GM12865 (cell line): ENCODE measurements around the gene BST1.

ENCODE experiments used
- DNase-seq: peaks from one replicate; pipeline ENCODE4 v3.0.0; 2010; ENCODE audit warnings: low read depth
- H3K4me3 ChIP-seq: 2 replicates; pipeline ENCODE4 v1.5.1; 2011; ENCODE audit warnings: mild to moderate bottlenecking, low read depth, low read length, control low read depth
- CTCF ChIP-seq: IDR thresholded peaks from 2 replicates; pipeline ENCODE4 v1.5.1; 2011; ENCODE audit warnings: low read length, control low read depth, low read depth, inconsistent platforms; ENCODE audit not compliant: insufficient read depth; ENCODE audit errors: missing control alignments

Gene BST1

DNA sequence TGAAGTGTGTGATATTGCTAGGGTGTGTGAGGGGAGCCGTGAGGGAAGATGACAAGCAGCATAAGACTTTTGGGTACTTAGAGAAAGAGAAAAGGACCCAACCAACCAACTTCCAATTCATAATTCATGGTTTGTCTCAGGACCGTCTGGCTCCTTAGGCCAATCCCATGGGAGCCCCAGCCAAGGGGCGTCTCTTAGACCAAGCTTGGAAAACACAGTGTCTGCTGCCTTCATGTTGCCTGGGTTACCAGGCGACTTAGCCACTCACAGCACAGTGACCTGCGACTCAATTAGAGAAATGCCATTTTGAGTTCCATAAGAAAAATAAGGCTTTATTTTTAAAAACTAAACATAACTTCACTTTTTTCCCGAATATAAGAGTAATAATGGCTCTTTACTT lies 32.7 kb downstream of the BST1 start:
- TF ChIP-seq CTCF = no peak
- no peak for DNase-seq
- H3K4me3 ChIP-seq = no peak overlapping the region

DNA sequence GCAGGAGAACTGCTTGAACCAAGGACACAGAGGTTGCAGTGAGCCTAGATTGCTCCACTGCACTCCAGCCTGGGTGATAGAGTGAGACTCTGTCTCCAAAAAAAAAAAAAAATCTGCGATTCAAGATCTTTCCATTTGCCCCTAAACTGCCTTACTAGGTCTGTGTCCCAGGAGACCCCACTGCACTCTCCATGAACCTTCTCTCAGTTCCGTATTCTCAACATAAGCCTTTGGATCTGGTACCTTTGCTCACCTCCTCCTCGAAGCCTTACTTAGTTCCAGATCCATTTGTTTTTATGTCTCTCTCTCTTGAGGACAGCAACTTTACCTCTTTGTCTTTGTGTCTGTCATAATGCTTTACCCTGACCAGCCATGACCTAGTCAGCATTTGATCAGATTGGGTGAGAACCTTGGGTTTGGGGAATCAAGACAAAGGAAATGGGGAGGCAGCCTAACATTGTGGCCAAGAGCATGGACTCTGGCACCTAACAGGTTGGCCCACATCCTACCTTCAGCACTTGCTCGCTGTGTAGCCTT lies 33.7 kb downstream of the BST1 start:
- no peak for DNase-seq
- no peak overlapping the region for H3K4me3 ChIP-seq
- TF ChIP-seq CTCF = no peak

GRCh38 chr4:15737255-15737654 lies 34.4 kb downstream of the BST1 start:
- peak; percentile 3 for DNase-seq
- no peak for TF ChIP-seq CTCF
- no peak overlapping the region for H3K4me3 ChIP-seq

DNA sequence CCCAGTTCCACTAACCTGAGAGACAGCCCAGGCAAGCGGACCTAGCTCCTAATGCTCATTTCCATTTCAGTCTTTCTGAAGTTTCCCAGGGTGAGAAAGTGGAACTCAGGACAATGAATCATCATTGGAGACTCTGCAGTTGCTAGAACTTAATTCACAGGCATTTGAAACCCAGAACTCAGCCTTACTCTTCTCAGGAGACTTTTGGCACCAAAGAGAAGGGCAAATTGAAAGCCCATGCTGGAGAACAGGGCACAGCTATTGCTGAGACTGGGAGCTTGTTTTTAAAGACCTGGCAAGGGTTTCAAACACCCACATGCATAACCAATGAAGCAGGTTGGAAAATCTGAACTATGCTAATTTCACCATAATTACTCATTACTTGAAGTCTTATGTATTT lies 36.0 kb downstream of the BST1 start:
- no peak overlapping the region for H3K4me3 ChIP-seq
- no peak for TF ChIP-seq CTCF
- no peak for DNase-seq

DNA sequence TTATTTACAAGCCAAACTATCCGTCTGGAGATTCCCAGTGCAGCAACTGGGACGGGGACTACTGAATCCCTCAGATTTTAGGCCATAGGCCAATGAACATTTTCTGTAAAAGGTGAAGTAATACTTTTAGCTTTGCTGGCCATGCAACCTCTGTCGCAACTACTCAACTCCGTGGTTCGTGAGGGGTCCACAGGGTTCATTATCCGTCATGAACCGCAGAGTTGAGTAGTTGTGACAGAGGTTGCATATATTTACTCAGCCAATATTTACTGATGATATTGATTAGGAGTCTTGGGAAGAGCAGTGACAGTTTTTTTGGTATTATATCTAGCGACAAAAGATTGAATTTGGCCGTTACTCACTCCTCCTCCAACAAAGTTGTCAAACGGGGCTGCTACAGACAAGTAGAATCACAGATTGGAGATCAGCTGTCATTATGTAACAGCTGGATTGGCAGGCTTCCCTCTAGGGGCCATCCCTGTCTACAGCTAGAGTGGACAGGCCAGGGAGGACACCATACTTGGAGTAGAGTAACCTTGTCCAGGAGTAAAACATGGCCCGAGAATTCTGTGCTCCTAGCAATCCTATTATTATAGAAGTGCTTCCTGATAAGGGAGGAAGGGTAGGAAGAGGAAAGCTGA lies 38.0 kb downstream of the BST1 start:
- no peak for DNase-seq
- no peak for TF ChIP-seq CTCF
- H3K4me3 ChIP-seq = no peak overlapping the region

- TF ChIP-seq CTCF = no peak
- no peak for DNase-seq
- H3K4me3 ChIP-seq = no peak overlapping the region
Measured at GRCh38 chr4:15742083-15742582, 39.3 kb downstream of the BST1 start.

- no peak for TF ChIP-seq CTCF
- DNase-seq = no peak
- no peak overlapping the region for H3K4me3 ChIP-seq
Measured at GRCh38 chr4:15742637-15743036, 39.8 kb downstream of the BST1 start.
